AG09319 (cell line): ENCODE measurements around the gene ABCA3.
"Not testable (repeated sequence)": the region's sequence is repeated elsewhere in the genome, so short reads cannot be mapped to it uniquely, and the experiment has no call there.

Source experiments
- DNase-seq: peaks from one replicate; pipeline ENCODE4 v3.0.0-alpha.2; 2010; ENCODE audit warnings: low read depth; ENCODE audit errors: extremely low read depth
- TF ChIP-seq, protein P1 (sequence below): IDR thresholded peaks from 2 replicates; pipeline ENCODE4 v1.5.1; 2011; ENCODE audit warnings: low read depth, mild to moderate bottlenecking, inconsistent platforms, low read length, moderate library complexity

ABCA3 gene

DNA sequence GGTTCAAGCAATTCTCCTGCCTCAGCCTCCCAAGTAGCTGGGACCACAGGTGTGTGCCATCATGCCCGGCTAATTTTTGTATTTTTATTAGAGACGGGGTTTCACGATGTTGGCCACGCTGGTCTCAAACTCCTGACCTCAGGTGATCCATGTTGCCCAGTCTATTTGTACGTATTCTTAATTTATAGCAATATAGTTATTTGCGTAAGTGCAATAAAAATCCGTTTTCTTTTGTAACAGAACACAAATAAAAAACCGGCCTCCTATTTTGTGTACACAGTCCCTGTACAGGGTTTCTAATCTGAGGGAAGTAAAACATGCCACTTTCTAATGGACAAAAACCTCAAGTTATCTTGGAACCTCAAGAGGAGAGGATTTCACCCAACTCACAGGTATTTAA is 80.3 kb downstream of the ABCA3 start:
- TF ChIP-seq, protein P1, sequence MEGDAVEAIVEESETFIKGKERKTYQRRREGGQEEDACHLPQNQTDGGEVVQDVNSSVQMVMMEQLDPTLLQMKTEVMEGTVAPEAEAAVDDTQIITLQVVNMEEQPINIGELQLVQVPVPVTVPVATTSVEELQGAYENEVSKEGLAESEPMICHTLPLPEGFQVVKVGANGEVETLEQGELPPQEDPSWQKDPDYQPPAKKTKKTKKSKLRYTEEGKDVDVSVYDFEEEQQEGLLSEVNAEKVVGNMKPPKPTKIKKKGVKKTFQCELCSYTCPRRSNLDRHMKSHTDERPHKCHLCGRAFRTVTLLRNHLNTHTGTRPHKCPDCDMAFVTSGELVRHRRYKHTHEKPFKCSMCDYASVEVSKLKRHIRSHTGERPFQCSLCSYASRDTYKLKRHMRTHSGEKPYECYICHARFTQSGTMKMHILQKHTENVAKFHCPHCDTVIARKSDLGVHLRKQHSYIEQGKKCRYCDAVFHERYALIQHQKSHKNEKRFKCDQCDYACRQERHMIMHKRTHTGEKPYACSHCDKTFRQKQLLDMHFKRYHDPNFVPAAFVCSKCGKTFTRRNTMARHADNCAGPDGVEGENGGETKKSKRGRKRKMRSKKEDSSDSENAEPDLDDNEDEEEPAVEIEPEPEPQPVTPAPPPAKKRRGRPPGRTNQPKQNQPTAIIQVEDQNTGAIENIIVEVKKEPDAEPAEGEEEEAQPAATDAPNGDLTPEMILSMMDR, result no peak
- DNase-seq, result no peak

DNA sequence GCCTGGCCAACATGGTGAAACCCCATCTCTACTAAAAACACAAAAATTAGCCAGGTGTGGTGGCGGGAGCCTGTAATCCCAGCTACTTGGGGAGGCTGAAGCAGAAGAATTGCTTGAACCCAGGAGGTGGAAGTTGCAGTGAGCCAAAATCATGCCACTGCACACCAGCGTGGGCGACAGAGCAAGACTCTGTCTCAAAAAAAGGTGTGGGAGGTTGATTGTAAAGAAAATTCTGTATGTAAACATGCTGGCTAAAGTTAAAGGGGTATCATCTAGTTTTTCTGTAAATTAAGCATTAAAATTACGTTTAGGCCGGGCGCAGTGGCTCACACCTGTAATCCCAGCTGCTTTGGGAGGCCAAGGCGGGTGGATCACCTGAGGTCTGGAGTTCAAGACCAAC is 82.0 kb downstream of the ABCA3 start:
- DNase-seq, result not testable (repeated sequence)

DNA sequence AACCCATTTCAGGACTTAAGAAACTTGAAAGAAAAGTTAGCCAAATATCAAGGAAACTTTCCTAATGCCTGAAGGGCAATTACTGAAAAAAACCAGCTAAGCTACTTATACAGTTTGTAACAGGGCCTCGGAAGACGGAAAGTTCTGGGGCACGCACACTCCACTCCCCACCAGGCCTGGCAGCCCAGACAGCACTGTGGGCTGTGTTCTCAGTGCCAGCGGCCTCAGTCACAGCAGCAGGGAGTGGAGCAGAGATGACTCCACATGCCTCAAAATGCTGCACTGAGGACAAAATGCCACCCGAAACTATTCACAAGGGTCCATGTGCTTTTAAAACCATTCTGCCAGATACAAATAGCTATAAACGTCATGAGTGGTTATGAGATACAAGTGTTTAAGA is 82.8 kb downstream of the ABCA3 start:
- TF ChIP-seq, protein P1, result no peak

DNA sequence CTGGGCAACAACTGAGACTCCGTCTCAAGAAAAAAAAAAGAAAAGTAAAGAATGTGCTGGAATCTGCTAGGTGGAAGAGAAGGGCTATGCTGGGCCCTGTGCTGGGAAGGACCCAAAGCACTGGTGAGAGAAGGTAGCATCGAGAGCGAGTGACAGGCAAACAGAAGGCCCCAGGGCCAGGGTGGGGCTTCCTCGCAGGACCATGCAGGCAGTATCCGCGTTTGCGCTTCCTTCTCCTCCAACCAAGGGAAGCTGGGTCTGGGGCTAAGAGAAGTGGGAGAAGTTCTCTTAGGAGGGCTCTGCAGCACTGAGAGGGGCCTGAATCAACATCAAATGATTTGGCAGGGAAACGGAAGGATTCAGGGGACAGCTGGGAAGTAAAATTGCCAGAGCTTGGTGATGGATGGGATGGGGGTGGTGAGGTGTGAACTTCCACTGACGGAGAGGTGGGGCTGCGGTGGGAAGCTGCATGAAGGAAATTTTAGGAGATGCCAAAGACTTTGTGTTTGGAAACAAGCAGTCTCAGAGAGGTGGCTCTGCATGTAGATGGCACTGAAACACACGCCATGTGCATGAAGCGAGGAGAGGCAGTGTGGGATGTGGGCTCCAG is 83.9 kb downstream of the ABCA3 start:
- TF ChIP-seq, protein P1, result no peak
- DNase-seq, result no peak

More for the DNA sequence above, 82.8 kb downstream of the ABCA3 start:
- DNase-seq, result no peak

DNA sequence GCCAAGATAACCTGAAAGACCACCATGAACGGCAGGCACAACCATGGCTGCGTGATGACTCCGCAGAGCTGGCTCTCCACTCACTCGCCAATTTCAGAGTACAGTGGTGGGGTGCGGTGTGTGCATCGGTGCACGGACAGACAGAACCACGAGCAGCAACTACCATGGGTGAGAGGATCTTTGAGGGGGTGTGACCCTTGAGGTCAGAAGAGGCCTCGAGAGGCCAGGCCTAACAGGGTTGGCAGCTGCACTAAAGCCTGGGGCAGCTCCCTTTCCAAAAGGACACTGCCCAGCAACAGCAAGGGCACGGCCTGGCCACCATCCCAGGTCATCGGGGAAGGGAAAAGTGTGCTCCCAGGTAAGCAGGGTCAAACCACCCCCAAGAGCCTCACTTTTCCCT is 87.2 kb downstream of the ABCA3 start:
- DNase-seq, result no peak
- TF ChIP-seq, protein P1, result no peak

DNA sequence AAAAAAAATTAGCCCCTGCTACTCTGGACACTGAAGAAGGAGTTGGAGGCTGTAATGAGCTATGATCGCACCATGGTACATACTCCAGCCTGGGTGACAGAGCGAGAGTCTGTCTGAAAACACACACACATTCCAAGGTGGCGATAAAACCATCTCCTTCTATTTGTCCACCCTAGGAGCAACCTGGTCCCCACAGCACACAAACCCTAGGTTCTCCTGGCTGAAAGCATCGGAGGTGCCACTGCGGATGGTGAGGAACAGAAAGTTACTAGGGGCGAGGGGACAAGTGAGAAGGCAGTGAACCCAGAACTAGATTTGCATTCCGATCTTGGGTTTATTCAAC is 87.8 kb downstream of the ABCA3 start:
- DNase-seq, result no peak
- TF ChIP-seq, protein P1, result no peak

DNA sequence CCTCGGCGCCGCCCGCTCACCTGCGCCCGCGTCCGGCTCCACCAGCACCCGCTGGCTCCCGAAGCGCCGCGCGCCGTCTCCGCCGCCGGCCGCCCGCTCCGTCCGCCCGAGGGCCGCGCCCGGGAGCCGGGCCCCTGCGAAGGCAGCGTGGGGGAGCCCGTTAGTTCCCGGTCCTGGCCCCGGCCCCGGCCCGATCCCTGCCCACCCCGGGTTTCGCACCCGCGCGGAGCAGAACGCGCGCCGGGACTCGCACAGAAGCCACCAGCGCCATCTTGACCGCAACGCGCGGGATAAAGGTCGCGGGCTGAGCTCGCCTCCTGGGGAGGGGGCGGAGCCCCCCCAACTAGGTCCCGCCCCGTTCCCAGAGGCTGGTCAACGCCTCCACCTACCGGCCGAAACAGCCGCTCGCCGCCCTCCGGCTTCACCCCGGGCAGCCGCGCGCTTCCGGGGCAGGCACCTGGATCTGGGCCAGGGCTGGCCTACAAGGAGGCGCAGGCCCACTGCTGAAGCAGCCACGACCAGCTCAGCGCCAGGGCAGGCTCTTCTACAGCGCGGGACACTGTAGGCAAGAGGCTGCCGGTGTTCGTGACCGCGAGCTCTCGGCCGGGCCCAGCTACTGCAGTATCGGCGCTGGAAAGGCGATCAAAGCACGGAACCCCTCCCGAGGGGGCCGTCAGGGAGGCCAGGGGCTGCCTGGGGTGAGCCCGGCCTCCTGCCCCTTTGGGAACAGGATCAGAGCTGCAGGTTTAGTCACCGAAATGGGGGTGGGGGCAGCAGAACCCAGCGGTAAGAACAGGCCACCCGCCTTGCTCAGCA is 89.0 kb downstream of the ABCA3 start, which contains the start of gene ECI1:
TSS of gene ECI1 (minus strand) at position 292 of the 816 bp plus-strand sequence. CDS start at position 271, 21 bp downstream.
- TF ChIP-seq, protein P1, result peak; percentile 69
- peak; percentile 84 for DNase-seq
